ENCODE measurements around the gene DCTN2.

DNA sequence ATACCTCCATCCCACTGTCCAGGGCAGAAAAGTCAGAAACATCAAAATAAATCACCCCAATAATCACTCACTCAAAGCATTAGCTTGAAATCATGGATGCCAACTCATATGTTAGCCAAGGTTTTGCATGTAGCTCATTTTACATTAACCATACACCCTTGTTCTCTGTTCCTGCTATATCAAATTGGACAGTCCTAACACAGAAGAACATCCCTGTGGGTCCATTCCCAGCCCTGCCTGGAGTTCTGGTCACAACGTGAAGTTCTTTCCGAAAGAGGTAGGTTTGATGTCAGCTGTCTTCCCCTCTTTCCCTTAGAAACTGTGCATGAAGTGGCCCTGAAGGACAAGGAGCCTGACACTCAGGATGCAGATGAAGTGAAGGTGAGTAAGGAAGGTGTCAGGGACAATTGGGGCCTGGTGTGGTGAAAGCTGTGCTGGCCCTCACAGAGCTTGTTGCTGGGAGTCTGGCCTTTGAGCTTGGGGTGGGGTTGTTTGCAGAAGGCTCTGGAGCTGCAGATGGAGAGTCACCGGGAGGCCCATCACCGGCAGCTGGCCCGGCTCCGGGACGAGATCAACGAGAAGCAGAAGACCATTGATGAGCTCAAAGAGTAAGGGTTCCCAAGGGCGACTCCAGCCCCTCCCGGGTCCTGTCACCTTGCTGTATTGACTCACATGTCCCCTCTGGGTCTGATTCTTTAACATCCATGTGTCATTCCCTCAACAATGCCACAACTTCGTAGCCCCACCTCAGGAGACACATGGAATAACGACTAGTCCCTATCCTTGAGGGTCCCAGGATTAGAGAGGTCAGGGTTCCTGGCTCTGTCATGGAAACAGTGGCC lies 29.0 kb upstream of the DCTN2 start:
- TF ChIP-seq ELF1 (IDR thresholded peaks at IDR 0.05) (no peak), YY1 (IDR thresholded peaks at IDR 0.05; ENCODE audit: low read depth) (no peak), EZH2phosphoT487 (IDR thresholded peaks at IDR 0.05; ENCODE audit: borderline replicate concordance, low read depth) (no peak), CTCF (IDR thresholded peaks at IDR 0.05) (no peak), MEF2A (IDR thresholded peaks at IDR 0.05; ENCODE audit: borderline replicate concordance, low read depth) (no peak), CHD2 (IDR thresholded peaks at IDR 0.05; ENCODE audit: low read length, partially characterized antibody) (no peak), POLR2AphosphoS5 (IDR thresholded peaks at IDR 0.05; ENCODE audit: low read depth, low read length) (no peak), PBX3 (IDR thresholded peaks at IDR 0.05) (no peak), FOXJ3 (CRISPR knock-in tag; IDR thresholded peaks at IDR 0.05) (no peak), GABPA (IDR thresholded peaks at IDR 0.05; ENCODE audit: low read depth) (no peak), TCF12 (IDR thresholded peaks at IDR 0.05) (no peak), RAD21 (IDR thresholded peaks at IDR 0.05; ENCODE audit: low read length) (no peak), REST (IDR thresholded peaks at IDR 0.05; ENCODE audit: low read depth, low read length) (no peak)
- TF ChIP-seq, protein P1, sequence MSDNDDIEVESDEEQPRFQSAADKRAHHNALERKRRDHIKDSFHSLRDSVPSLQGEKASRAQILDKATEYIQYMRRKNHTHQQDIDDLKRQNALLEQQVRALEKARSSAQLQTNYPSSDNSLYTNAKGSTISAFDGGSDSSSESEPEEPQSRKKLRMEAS (IDR thresholded peaks at IDR 0.05; ENCODE audit: low read depth): no peak
